Activated T-helper 9 cell treated with anti-CD3 and anti-CD28 coated beads, Interleukin-2, amount 50 U/mL, for 16 hours (primary cell): ENCODE measurements around the gene PAQR6.

Experiments used
- DNase-seq: peaks from one replicate; pipeline ENCODE4 v3.0.0-alpha.2; 2020; ENCODE audit warnings: low read depth

Gene PAQR6

GRCh38 chr1:156247460-156248322 is at the start of gene PAQR6:
Gene PAQR6, minus strand, starts transcription at chr1:156248056. Its CDS starts 1,325 bp downstream, at chr1:156246731.
- no peak for DNase-seq

- DNase-seq = peak; percentile 28
Observed at GRCh38 chr1:156295391-156295947, 47.6 kb upstream of the PAQR6 start, which contains the start of gene GLMP. Gene GLMP, minus strand, starts transcription at chr1:156295679. Its CDS starts 34 bp downstream, at chr1:156295645.

- DNase-seq = no peak
Observed at GRCh38 chr1:156293895-156294294, 46.0 kb upstream of the PAQR6 start.

- DNase-seq = no peak
Observed at GRCh38 chr1:156293098-156293434, 45.2 kb upstream of the PAQR6 start.

GRCh38 chr1:156291226-156292061 is 43.6 kb upstream of the PAQR6 start:
- DNase-seq = no peak

- DNase-seq = no peak
Observed at GRCh38 chr1:156289857-156290256, 42.0 kb upstream of the PAQR6 start.

GRCh38 chr1:156286061-156286460 is 38.2 kb upstream of the PAQR6 start:
- DNase-seq = no peak

- DNase-seq = no peak
Observed at GRCh38 chr1:156285437-156285836, 37.6 kb upstream of the PAQR6 start.

GRCh38 chr1:156284757-156285156 is 36.9 kb upstream of the PAQR6 start:
- DNase-seq = no peak

GRCh38 chr1:156284112-156284511 is 36.3 kb upstream of the PAQR6 start, which contains the start of gene TMEM79:
Gene TMEM79, plus strand, starts transcription at chr1:156284325. Its CDS starts 902 bp downstream, at chr1:156285227.
- DNase-seq = no peak

GRCh38 chr1:156283521-156283920 is 35.7 kb upstream of the PAQR6 start:
- DNase-seq = no peak

- peak; percentile 89 for DNase-seq
Observed at GRCh38 chr1:156282479-156283222, 34.8 kb upstream of the PAQR6 start, which contains the start of gene SMG5. Gene SMG5, minus strand, starts transcription at chr1:156282825. Its CDS starts 145 bp downstream, at chr1:156282680.

- no peak for DNase-seq
Observed at GRCh38 chr1:156281693-156282478, 34.0 kb upstream of the PAQR6 start.

GRCh38 chr1:156281281-156281680 is 33.4 kb upstream of the PAQR6 start:
- DNase-seq = peak; percentile 25

- DNase-seq = no peak
Observed at GRCh38 chr1:156279837-156280236, 32.0 kb upstream of the PAQR6 start.

GRCh38 chr1:156276966-156277381 is 29.1 kb upstream of the PAQR6 start:
- DNase-seq = no peak

- no peak for DNase-seq
Observed at GRCh38 chr1:156276532-156276931, 28.7 kb upstream of the PAQR6 start.

- no peak for DNase-seq
Observed at GRCh38 chr1:156270314-156270713, 22.5 kb upstream of the PAQR6 start.

GRCh38 chr1:156268336-156268735 is 20.5 kb upstream of the PAQR6 start:
- no peak for DNase-seq

GRCh38 chr1:156266051-156266450 is 18.2 kb upstream of the PAQR6 start:
- no peak for DNase-seq

- DNase-seq = no peak
Observed at GRCh38 chr1:156263288-156263655, 15.4 kb upstream of the PAQR6 start.
